Adipocyte (in vitro differentiated cells): ENCODE data around the gene FGGY.
"Not testable (repeated sequence)": the region's sequence is repeated elsewhere in the genome, so short reads cannot be mapped to it uniquely, and the experiment has no call there.

Experiments used
- DNase-seq: peaks from one replicate; pipeline ENCODE4 v3.0.0-alpha.2; 2015; ENCODE audit warnings: low read depth
- H3K27me3 ChIP-seq: replicated peaks from 2 replicates; pipeline ENCODE4 v1.7.0; 2013; ENCODE audit warnings: mild to moderate bottlenecking, low read length, moderate library complexity; ENCODE audit not compliant: control insufficient read depth, insufficient read depth
- H3K36me3 ChIP-seq: 2 replicates; pipeline ENCODE4 v1.7.0; 2013; ENCODE audit warnings: low read length, mild to moderate bottlenecking, moderate library complexity; ENCODE audit not compliant: control insufficient read depth, insufficient read depth, severe bottlenecking
- H3K4me1 ChIP-seq: 2 replicates; pipeline ENCODE4 v1.7.0; 2013; ENCODE audit warnings: mild to moderate bottlenecking, low read length, moderate library complexity; ENCODE audit not compliant: control insufficient read depth, insufficient read depth
- H3K4me3 ChIP-seq: 2 replicates; pipeline ENCODE4 v1.7.0; 2013; ENCODE audit warnings: mild to moderate bottlenecking, low read length, moderate library complexity
- H3K9ac ChIP-seq: 2 replicates; pipeline ENCODE4 v1.7.0; 2013; ENCODE audit warnings: mild to moderate bottlenecking, low read length, moderate library complexity
- H3K9me3 ChIP-seq: 2 replicates; pipeline ENCODE4 v1.7.0; 2013; ENCODE audit warnings: mild to moderate bottlenecking, low read length, moderate library complexity; ENCODE audit not compliant: control insufficient read depth

Gene FGGY

DNA sequence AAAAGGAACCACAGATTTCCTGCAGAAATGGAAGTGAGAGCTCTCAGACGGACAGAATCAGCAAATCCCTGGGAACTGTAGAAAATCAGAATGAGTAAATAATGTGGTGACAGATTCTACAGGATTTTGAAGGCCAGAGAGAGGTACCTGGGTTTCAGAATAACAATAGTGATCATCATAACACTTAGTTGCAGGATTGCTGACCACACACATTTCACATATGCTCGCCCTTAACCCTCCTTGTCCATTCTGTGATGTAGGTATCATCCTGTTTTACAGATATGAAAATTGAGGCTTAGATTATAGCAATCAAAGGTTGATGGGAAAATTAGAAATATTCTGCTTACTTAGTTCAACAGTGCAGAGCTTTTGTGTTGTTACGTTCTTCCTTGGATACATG lies 419.9 kb downstream of the FGGY start:
- DNase-seq = no peak
- H3K9ac ChIP-seq = no peak overlapping the region
- H3K36me3 ChIP-seq = no peaks in the 10 kb centered on the region

DNA sequence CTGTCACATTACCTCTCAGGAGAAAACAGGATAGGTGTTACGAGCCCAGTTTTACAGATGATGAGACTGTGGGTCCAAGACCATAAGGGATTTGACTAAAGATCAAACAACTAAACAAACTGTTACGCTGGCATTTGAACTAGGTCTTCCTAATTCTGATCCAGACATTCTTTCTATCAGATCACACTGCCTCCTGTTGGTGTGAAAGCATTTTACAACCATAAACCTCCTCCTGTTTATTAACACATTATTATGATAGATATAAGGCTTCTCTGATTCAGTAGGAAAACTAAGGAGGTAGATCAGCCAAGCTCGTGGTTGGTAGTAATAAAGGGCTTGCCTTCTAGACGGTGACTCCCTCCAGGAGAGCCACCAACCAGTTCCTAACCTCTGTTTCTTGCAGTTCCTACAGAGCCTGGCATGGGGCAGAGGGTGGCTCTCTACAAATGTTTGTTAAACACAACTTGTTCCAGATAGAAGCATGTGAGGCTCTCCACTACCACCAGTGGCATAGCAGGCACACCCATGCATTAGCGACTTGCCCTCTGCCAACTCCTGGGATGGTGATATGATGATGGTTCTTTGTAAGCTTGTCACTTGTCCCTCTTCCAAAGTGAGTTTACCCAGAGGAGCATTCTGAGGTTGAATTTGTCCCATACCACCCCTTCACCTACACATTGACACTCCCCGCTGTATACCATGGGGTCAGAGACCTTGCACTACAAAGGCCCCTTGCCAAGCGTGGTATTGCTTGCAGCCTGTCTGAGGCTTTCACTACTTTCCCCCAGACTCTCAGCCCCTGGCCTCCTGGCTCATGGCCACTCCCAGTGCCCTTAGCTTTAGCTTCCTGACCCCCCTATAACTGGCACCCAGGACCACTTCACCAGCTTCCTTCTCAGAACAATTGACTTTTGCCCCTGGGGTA lies 421.4 kb downstream of the FGGY start:
- no peak overlapping the region for H3K4me3 ChIP-seq
- peaks cover 5% of the 10 kb centered on the region for H3K9me3 ChIP-seq
- H3K36me3 ChIP-seq = no peaks in the 10 kb centered on the region
- H3K9ac ChIP-seq = no peak overlapping the region
- H3K4me1 ChIP-seq = peaks cover 9% of the 10 kb centered on the region
- no peaks in the 10 kb centered on the region for H3K27me3 ChIP-seq
- peak; percentile 45 for DNase-seq

More for the DNA sequence above, 419.9 kb downstream of the FGGY start:
- no peaks in the 10 kb centered on the region for H3K9me3 ChIP-seq
- no peak overlapping the region for H3K4me3 ChIP-seq
- peaks cover 9% of the 10 kb centered on the region for H3K4me1 ChIP-seq
- no peaks in the 10 kb centered on the region for H3K27me3 ChIP-seq

DNA sequence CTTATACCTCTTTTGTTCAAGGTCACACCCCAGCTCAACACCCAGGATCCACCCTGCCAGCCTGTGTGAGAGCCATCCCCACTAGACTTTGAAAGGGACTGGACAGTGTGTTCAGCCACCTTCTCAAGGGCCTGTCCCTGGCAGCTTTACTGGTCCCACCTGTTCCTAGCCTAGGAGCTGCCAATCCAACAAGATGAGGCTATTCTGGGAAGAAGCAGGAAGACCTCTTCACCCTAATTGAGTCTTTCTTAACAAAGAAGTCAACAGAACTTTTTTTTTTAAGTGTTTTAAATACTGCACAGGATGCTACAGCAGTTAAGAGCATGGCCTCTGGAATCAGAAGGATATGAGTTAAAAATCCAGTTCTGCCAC lies 422.1 kb downstream of the FGGY start:
- Histone ChIP-seq H3K4me1 (peaks cover 9% of the 10 kb centered on the region), H3K4me3 (no peak overlapping the region), H3K36me3 (no peaks in the 10 kb centered on the region), H3K9ac (no peak overlapping the region), H3K27me3 (no peaks in the 10 kb centered on the region), H3K9me3 (peaks cover 10% of the 10 kb centered on the region)
- DNase-seq = no peak

DNA sequence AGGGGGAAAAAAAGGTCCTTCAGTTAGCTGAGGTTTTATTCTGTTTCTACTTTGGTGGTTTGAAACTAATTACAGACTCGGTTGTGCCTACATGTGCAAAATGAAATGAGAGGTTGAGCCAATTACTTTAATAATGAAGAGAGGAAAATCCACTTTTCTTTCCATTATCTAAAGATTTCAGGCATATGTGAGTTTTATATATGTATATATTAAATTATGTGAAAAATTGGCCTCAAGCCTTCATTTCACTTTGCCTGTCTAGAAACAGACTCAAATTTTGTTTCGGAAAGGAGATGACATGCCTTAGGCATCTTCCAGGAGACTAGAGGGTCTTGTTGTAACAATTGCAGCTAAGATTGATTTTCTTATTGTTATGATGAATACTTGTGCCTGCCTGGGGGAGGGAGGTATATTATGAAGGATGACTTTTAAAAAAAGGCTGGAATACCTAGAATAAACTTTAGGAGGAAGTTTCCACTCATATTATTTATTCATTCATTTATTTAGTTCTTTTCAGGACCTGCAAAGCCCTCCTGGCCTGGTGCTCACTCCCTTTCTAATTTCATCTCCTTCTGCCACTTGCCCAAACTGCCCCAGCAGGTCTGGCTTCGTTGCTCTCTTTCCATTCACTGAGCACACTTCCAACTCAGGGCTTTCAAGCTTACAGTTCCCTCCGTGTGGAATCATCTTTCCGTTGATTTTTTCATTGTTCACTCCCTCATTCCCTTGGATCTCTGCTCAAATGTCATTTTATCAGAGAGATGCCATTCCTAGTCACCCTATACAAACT lies 423.6 kb downstream of the FGGY start:
- DNase-seq = no peak
- Histone ChIP-seq H3K9ac (no peak overlapping the region), H3K4me3 (no peak overlapping the region), H3K27me3 (no peaks in the 10 kb centered on the region), H3K9me3 (peaks cover 10% of the 10 kb centered on the region), H3K36me3 (no peaks in the 10 kb centered on the region), H3K4me1 (peaks cover 9% of the 10 kb centered on the region)

DNA sequence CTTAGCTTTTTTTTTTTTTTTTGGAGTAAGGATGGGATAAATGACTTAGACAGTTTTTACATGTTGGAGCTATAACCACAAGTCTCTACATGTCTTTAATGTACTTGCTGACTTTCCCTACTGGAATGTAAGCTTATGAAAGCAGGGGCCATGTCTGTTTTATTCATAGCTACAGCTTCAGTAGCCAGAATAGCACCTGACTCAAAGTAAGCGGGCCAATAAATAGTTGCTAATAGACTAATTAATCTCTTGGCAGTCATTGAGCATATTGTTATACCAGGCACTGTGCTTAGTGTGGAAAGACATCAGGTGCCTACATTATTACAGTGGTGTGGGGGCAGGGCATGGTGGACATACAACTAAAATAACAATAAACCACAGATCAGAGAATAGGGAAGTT lies 433.4 kb downstream of the FGGY start:
- Histone ChIP-seq H3K4me1 (peaks cover 44% of the 10 kb centered on the region), H3K27me3 (no peaks in the 10 kb centered on the region), H3K9me3 (no peaks in the 10 kb centered on the region), H3K4me3 (peak overlapping the region; percentile 16), H3K9ac (peak overlapping the region; percentile 75), H3K36me3 (no peaks in the 10 kb centered on the region)
- DNase-seq = peak; percentile 69

DNA sequence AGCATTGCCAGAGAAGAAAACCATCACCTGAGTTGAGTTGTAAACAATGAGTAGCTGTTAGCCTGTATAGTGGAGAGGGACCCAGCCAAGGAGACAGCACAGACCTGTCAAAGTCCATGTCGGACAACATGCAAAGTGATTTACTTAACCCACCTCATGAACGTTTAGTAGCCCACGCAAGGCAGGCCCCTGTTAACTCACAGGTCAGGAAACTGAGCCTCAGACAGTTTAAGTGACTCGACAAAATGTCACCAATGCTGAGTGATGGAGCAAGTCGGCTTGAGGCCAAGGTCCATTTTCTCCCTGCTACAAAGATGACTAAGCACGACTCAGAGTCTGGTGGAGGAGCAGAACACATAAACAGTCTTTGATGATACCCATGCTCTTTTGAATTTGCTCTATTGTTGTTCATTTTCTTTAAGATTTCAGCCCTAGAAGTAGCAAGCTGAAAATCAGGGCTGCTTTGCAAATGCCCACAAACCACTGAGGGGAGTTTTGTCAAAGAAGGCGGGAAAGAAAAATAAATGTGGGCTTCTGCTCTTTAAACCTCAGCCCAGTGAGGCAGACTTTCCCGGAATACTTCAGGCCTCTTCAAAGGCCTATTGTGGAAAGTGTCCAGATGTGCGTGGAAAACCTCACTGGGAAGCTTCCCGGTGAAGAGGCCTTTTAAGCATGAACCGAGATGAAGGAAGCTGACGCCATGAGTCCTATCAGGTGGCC lies 434.0 kb downstream of the FGGY start:
- Histone ChIP-seq H3K4me3 (peak overlapping the region; percentile 16), H3K27me3 (no peaks in the 10 kb centered on the region), H3K4me1 (peaks cover 44% of the 10 kb centered on the region), H3K9ac (peak overlapping the region; percentile 75), H3K9me3 (no peaks in the 10 kb centered on the region), H3K36me3 (no peaks in the 10 kb centered on the region)
- peak; percentile 87 for DNase-seq

DNA sequence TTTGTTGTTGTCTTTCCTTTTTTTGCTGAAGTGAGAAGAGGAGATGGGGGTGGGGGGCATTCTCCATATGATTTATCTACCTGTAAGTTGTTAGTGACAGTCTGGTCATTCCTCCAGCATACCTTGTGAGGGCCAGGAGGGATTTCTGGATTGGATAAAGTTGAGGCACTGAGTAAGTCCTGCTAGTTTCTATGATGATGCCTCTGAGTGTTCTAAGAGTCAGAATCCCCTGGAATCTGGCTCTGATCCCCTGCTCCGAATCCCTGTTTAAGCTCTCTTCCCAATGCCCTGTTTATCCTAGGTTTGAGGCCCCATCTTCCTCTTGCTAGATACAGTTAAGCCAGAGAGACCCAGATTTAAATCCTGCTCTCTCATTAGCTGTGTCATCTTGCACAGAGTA lies 434.7 kb downstream of the FGGY start:
- peak overlapping the region; percentile 75 for H3K9ac ChIP-seq
- peaks cover 44% of the 10 kb centered on the region for H3K4me1 ChIP-seq
- H3K27me3 ChIP-seq = no peaks in the 10 kb centered on the region
- H3K4me3 ChIP-seq = peak overlapping the region; percentile 4
- peaks cover under 1% of the 10 kb centered on the region for H3K9me3 ChIP-seq
- DNase-seq = no peak
- no peaks in the 10 kb centered on the region for H3K36me3 ChIP-seq

DNA sequence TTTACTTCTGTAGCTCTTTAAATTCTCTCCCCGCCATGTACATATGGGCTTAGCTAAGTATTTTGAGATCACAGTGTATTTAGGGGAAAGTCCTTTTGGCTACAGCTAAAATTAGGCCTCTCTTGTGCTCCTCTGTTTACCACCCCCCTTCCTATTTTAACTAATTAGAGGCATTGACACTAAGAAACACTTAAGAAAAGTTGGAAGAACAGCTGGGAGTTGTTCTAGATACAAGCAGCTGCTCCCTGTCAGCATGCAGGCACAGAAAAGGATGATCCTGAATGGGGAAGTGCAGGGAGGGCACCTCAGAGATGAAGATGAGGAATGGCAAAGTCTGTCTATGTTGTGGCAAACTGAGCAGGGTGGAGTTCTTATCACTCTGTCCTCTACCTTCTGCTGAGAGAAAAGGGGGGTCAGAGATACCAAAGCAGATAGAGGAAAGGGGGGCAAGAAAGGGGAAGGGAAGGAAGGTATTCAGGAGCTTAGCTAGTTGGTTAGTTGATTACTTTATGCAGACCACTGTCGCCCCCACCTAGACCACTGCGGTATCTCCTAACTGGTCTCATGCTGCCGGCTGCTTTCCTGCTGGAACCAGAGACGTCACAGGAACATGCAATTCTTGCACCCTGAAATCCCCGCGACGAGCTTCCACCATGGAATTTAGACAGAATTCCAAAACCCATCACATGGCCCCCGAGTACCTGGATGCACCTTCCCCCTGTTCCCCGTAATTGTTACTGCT lies 435.5 kb downstream of the FGGY start:
- Histone ChIP-seq H3K4me1 (peaks cover 44% of the 10 kb centered on the region), H3K36me3 (no peaks in the 10 kb centered on the region), H3K27me3 (no peaks in the 10 kb centered on the region), H3K9me3 (peaks cover 3% of the 10 kb centered on the region), H3K4me3 (no peak overlapping the region), H3K9ac (peak overlapping the region; percentile 76)
- DNase-seq = no peak

DNA sequence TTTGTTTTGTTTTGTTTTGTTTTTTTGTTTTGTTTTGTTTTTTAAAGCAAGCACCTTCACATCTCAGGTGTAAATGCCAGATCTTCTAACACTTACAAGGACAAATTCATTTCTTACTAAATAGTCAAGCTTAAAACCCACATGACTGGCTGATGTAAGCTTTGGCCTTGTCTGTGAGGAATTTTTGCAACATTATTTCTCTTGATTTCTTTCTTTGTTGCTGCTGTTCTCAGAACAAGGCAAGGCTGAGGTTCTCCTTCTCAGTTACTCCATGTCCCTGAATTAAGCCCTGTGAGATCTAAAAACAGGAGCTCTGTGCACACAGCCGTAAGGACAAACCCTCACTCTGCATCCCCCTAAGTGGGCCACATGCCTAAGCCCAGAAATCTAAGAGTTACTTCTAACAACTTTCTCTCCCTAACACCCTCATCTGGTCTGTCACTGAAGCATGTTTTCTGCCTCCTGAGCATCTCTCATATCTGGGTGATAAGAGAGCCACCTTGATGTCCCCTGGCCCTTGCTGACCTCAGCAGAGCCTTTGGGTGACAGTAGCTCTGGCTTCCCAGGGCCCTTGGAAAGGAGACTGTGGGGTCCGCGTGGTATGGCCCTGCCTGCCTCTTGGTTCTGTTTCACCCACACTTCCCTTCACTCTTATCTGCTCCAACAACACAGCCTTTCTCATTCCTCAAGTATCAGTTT lies 436.7 kb downstream of the FGGY start:
- H3K27me3 ChIP-seq = no peaks in the 10 kb centered on the region
- H3K4me1 ChIP-seq = peaks cover 53% of the 10 kb centered on the region
- peaks cover 3% of the 10 kb centered on the region for H3K9me3 ChIP-seq
- H3K9ac ChIP-seq = peak overlapping the region; percentile 76
- no peak overlapping the region for H3K4me3 ChIP-seq
- peak; percentile 57 for DNase-seq
- no peaks in the 10 kb centered on the region for H3K36me3 ChIP-seq

DNA sequence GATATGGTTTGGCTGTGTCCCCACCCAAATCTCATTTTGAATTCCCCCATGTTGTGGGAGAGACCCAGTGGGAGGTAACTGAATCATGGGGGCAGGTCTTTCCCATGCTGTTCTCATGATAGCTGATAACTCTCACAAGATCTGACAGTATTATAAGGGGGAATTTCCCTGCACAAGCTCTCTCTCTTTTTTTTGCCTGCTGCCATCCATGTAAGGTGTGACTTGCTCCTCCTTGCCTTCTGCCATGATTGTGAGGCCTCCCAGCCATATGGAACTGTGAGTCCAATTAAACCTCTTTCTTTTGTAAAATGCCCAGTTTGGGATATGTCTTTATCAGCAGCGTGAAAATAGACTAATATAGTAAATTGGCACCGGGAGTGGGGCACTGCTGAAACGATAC lies 439.0 kb downstream of the FGGY start:
- H3K9ac ChIP-seq, H3K27me3 ChIP-seq, H3K36me3 ChIP-seq: not testable (repeated sequence)

More for the DNA sequence above, 439.0 kb downstream of the FGGY start:
- not testable (repeated sequence) for H3K9me3 ChIP-seq, H3K4me3 ChIP-seq, DNase-seq
- peaks cover 47% of the 10 kb centered on the region for H3K4me1 ChIP-seq
